Measurements from ENCODE around the gene SNURF.

Gene SNURF

DNA sequence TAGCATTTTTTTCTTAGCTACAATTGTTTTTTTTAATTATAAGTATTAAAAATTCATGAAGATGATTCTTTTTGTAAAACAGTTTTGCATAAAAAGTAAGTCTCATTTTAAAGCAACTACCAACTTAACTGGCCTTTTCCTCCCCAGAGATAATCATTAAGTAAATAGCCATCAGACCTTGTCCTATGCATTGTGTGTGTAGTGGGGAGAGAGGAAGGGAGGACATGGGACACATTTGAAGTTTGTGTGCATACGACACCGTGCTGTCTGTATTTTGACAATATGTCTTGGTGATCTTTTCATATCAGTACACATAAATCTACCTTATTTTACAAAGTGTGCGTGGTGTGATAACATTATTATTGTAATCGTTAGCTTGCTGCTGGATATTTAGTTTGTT is 8.1 kb downstream of the SNURF start:
- H3K36me3 ChIP-seq (ENCODE audit: control insufficient read depth in 2 of 2, insufficient read depth in 1 of 2, low read length in 2 of 2): no peaks in the 10 kb centered on the region
- H3K4me3 ChIP-seq (ENCODE audit: low read depth, low read length): no peak overlapping the region
- H3K9me3 ChIP-seq (ENCODE audit: control insufficient read depth, insufficient read depth, low read depth, low read length): no peaks in the 10 kb centered on the region
- TF ChIP-seq ZNF341 (tag by site-specific recombination; IDR thresholded peaks at IDR 0.05; ENCODE audit: low read depth) (no peak), ZNF10 (tag by site-specific recombination; IDR thresholded peaks at IDR 0.05) (no peak), ZNF239 (tag by site-specific recombination; IDR thresholded peaks at IDR 0.05) (no peak), ZNF37A (tag by site-specific recombination; IDR thresholded peaks at IDR 0.05) (no peak), PBX3 (CRISPR knock-in tag; IDR thresholded peaks at IDR 0.05) (no peak), ZFP69B (tag by site-specific recombination; IDR thresholded peaks at IDR 0.05) (no peak), KLF1 (tag by site-specific recombination; IDR thresholded peaks at IDR 0.05) (no peak), ZSCAN30 (tag by site-specific recombination; IDR thresholded peaks at IDR 0.05) (no peak), ZNF174 (tag by site-specific recombination; IDR thresholded peaks at IDR 0.05) (no peak), ZNF121 (tag by site-specific recombination; IDR thresholded peaks at IDR 0.05) (no peak), ZFP41 (tag by site-specific recombination; IDR thresholded peaks at IDR 0.05; ENCODE audit: borderline replicate concordance) (no peak), ZNF837 (tag by site-specific recombination; IDR thresholded peaks at IDR 0.05) (no peak), ZNF626 (tag by site-specific recombination; IDR thresholded peaks at IDR 0.05) (no peak), ZEB2 (tag by site-specific recombination; IDR thresholded peaks at IDR 0.05) (no peak), ZNF211 (tag by site-specific recombination; IDR thresholded peaks at IDR 0.05; ENCODE audit: low read depth) (no peak), ZNF302 (tag by site-specific recombination; IDR thresholded peaks at IDR 0.05; ENCODE audit: low read depth) (no peak), ZNF292 (tag by site-specific recombination; IDR thresholded peaks at IDR 0.05; ENCODE audit: borderline replicate concordance, low read depth) (no peak)
- TF ChIP-seq, protein P1, sequence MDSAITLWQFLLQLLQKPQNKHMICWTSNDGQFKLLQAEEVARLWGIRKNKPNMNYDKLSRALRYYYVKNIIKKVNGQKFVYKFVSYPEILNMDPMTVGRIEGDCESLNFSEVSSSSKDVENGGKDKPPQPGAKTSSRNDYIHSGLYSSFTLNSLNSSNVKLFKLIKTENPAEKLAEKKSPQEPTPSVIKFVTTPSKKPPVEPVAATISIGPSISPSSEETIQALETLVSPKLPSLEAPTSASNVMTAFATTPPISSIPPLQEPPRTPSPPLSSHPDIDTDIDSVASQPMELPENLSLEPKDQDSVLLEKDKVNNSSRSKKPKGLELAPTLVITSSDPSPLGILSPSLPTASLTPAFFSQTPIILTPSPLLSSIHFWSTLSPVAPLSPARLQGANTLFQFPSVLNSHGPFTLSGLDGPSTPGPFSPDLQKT (IDR thresholded peaks at IDR 0.05; ENCODE audit: borderline replicate concordance, low read depth, low read length): no peak
- TF ChIP-seq, protein P2, sequence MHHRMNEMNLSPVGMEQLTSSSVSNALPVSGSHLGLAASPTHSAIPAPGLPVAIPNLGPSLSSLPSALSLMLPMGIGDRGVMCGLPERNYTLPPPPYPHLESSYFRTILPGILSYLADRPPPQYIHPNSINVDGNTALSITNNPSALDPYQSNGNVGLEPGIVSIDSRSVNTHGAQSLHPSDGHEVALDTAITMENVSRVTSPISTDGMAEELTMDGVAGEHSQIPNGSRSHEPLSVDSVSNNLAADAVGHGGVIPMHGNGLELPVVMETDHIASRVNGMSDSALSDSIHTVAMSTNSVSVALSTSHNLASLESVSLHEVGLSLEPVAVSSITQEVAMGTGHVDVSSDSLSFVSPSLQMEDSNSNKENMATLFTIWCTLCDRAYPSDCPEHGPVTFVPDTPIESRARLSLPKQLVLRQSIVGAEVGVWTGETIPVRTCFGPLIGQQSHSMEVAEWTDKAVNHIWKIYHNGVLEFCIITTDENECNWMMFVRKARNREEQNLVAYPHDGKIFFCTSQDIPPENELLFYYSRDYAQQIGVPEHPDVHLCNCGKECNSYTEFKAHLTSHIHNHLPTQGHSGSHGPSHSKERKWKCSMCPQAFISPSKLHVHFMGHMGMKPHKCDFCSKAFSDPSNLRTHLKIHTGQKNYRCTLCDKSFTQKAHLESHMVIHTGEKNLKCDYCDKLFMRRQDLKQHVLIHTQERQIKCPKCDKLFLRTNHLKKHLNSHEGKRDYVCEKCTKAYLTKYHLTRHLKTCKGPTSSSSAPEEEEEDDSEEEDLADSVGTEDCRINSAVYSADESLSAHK (tag by site-specific recombination; IDR thresholded peaks at IDR 0.05): no peak
- POLR2A ChIA-PET: no interaction called here
- no peak overlapping the region for H3K27ac ChIP-seq (ENCODE audit: extremely low read depth, low read depth, low read length)
- H3K4me1 ChIP-seq (ENCODE audit: control insufficient read depth, insufficient read depth, low read length): no peaks in the 10 kb centered on the region
- CTCF ChIA-PET: interaction anchor here (0.6 kb wide), 1 partner anchor 569 kb away, joined by 3 read pairs; no protein-coding TSS in a partner anchor

DNA sequence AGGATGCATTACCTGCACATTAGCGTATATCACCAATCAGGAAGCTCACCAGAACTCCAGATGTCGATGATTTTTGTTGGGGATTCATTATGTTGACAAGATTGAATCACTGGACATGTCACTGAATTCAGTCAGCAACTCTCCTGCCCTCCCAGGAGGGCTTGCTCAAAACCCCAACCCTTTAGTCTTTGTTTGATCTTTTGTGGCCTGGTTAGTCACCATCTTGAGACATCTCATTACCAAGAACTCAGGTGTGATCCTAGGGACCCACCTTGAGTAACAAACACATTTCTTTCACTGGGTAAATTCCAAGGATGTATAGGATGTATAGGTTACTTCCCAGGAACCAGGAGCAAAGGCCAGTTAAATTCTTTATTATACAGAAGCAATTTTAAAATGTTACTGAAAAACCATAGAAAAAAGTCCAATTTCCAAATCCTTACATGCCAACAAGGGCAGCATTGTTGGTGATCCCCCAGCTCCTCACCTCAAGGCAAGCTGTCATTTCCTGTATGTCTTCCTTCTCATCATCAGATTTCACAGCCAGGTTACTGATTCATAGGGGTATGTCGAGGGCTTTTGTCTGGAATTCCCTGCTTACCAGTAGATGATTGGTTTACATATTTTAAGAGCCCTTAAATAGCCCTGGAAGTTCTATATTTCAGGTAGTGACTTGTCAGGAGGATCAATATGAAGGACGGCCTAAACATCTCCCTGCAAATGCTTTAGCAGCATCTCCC is 11.7 kb downstream of the SNURF start:
- TF ChIP-seq ZNF132 (tag by site-specific recombination; IDR thresholded peaks at IDR 0.05; ENCODE audit: borderline replicate concordance): no peak
- no peak for TF ChIP-seq ZNF146 (tag by site-specific recombination; IDR thresholded peaks at IDR 0.05)
- no peak for TF ChIP-seq HOXC10 (CRISPR knock-in tag; IDR thresholded peaks at IDR 0.05)
- no peak for TF ChIP-seq ZNF394 (tag by site-specific recombination; IDR thresholded peaks at IDR 0.05; ENCODE audit: borderline replicate concordance)
- TF ChIP-seq, protein P3, sequence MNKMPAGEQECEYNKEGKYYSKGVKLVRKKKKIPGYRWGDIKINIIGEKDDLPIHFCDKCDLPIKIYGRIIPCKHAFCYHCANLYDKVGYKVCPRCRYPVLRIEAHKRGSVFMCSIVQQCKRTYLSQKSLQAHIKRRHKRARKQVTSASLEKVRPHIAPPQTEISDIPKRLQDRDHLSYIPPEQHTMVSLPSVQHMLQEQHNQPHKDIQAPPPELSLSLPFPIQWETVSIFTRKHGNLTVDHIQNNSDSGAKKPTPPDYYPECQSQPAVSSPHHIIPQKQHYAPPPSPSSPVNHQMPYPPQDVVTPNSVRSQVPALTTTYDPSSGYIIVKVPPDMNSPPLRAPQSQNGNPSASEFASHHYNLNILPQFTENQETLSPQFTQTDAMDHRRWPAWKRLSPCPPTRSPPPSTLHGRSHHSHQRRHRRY (tag by site-specific recombination; IDR thresholded peaks at IDR 0.05): no peak
- TF ChIP-seq ZNF211 (tag by site-specific recombination; IDR thresholded peaks at IDR 0.05; ENCODE audit: low read depth): no peak
- TF ChIP-seq ZNF48 (tag by site-specific recombination; IDR thresholded peaks at IDR 0.05): no peak
- TF ChIP-seq ZFP69B (tag by site-specific recombination; IDR thresholded peaks at IDR 0.05): no peak
- no peak for TF ChIP-seq ZNF423 (tag by site-specific recombination; IDR thresholded peaks at IDR 0.05)
- no peak for TF ChIP-seq GLI4 (tag by site-specific recombination; IDR thresholded peaks at IDR 0.05)

More for the DNA sequence above, 11.7 kb downstream of the SNURF start:
- POLR2A ChIA-PET: no interaction called here
- no peak overlapping the region for H3K27ac ChIP-seq (ENCODE audit: extremely low read depth, low read depth, low read length)
- CTCF ChIA-PET: no interaction called here
- H3K36me3 ChIP-seq (ENCODE audit: control insufficient read depth in 2 of 2, insufficient read depth in 1 of 2, low read length in 2 of 2): no peaks in the 10 kb centered on the region
- H3K4me3 ChIP-seq (ENCODE audit: low read depth, low read length): no peak overlapping the region
- no peaks in the 10 kb centered on the region for H3K9me3 ChIP-seq (ENCODE audit: control insufficient read depth, insufficient read depth, low read depth, low read length)
- no peaks in the 10 kb centered on the region for H3K4me1 ChIP-seq (ENCODE audit: control insufficient read depth, insufficient read depth, low read length)

Data from HEK293 (cell line).